AG09309 (cell line): ENCODE data around the gene RPL36.

ENCODE experiments used
- DNase-seq: peaks from one replicate; pipeline ENCODE4 v3.0.0-alpha.2; 2010; ENCODE audit warnings: low read depth
- H3K4me3 ChIP-seq: 2 replicates; pipeline ENCODE4 v1.5.1; 2011; ENCODE audit warnings: mild to moderate bottlenecking, low read depth, low read length, moderate library complexity; ENCODE audit not compliant: control insufficient read depth
- CTCF ChIP-seq: IDR thresholded peaks from 2 replicates; pipeline ENCODE4 v1.5.1; 2011; ENCODE audit warnings: mild to moderate bottlenecking, low read depth, low read length, inconsistent platforms; ENCODE audit not compliant: insufficient read depth, control insufficient read depth; ENCODE audit errors: missing control alignments

Gene RPL36

GRCh38 chr19:5677580-5677979 is 12.5 kb upstream of the RPL36 start:
- no peak for DNase-seq
- H3K4me3 ChIP-seq, result no peak overlapping the region
- no peak for TF ChIP-seq CTCF

GRCh38 chr19:5678071-5678718 is 11.9 kb upstream of the RPL36 start:
- no peak for DNase-seq
- H3K4me3 ChIP-seq, result no peak overlapping the region
- TF ChIP-seq CTCF, result no peak

GRCh38 chr19:5679289-5680083 is 10.6 kb upstream of the RPL36 start:
- peak overlapping the region; percentile 85 for H3K4me3 ChIP-seq
- no peak for DNase-seq
- TF ChIP-seq CTCF, result no peak

- TF ChIP-seq CTCF, result no peak
- peak overlapping the region; percentile 85 for H3K4me3 ChIP-seq
- no peak for DNase-seq
These were observed 10.0 kb upstream of the RPL36 start for GRCh38 chr19:5680084-5680436.

GRCh38 chr19:5680437-5681368 is 9.4 kb upstream of the RPL36 start, which contains the start of the genes HSD11B1L and MICOS13:
Gene HSD11B1L, plus strand, starts transcription at chr19:5681027. Its CDS starts 3,806 bp downstream, at chr19:5684833.
Gene MICOS13, minus strand, starts transcription at chr19:5680516. Its CDS starts 30 bp downstream, at chr19:5680486.
- DNase-seq, result peak; percentile 94
- H3K4me3 ChIP-seq, result peak within 1 kb of the TSS; percentile 85
- TF ChIP-seq CTCF, result no peak
